DND-41 (cell line): Measurements from ENCODE around the gene PSMA6.

Experiments
- CTCF ChIP-seq: IDR thresholded peaks from 2 replicates; pipeline ENCODE4 v1.5.1; 2012; ENCODE audit warnings: borderline replicate concordance, low read length, moderate library complexity, mild to moderate bottlenecking; ENCODE audit not compliant: poor library complexity, severe bottlenecking; ENCODE audit errors: extremely low read depth
- EZH2 ChIP-seq: IDR thresholded peaks from 3 replicates; pipeline ENCODE4 v1.6.1; 2012; ENCODE audit warnings: borderline replicate concordance, low read depth, mild to moderate bottlenecking, moderate library complexity, low read length, inconsistent platforms; ENCODE audit not compliant: severe bottlenecking

GRCh38 chr14:35281341-35281740, 10.8 kb upstream of the PSMA6 start:
- TF ChIP-seq CTCF (no peak), EZH2 (no peak)
